ENCODE data around the gene CCHCR1.

- TF ChIP-seq, protein P1, sequence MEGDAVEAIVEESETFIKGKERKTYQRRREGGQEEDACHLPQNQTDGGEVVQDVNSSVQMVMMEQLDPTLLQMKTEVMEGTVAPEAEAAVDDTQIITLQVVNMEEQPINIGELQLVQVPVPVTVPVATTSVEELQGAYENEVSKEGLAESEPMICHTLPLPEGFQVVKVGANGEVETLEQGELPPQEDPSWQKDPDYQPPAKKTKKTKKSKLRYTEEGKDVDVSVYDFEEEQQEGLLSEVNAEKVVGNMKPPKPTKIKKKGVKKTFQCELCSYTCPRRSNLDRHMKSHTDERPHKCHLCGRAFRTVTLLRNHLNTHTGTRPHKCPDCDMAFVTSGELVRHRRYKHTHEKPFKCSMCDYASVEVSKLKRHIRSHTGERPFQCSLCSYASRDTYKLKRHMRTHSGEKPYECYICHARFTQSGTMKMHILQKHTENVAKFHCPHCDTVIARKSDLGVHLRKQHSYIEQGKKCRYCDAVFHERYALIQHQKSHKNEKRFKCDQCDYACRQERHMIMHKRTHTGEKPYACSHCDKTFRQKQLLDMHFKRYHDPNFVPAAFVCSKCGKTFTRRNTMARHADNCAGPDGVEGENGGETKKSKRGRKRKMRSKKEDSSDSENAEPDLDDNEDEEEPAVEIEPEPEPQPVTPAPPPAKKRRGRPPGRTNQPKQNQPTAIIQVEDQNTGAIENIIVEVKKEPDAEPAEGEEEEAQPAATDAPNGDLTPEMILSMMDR (IDR thresholded peaks at IDR 0.05; ENCODE audit: poor library complexity), result no peak
- TF ChIP-seq EZH2 (IDR thresholded peaks at IDR 0.05; ENCODE audit: borderline replicate concordance) (no peak), EZH2phosphoT487 (IDR thresholded peaks at IDR 0.05; ENCODE audit: low read depth, severe bottlenecking, unreplicated experiment) (no peak)
These were observed 45.9 kb upstream of the CCHCR1 start for GRCh38 chr6:31203345-31203979.

Measured in hepatocyte (in vitro differentiated cells).